Coronary artery (tissue), 2 donors: ENCODE measurements around the gene IFT80.

Experiments used
- DNase-seq: peaks from one replicate; pipeline ENCODE4 v3.0.0-alpha.2; 2017; ENCODE audit warnings: low spot score
- H3K27ac ChIP-seq, 2 donors: fragments of 200-600 bp; sonication (generic); one replicate each; pipeline ENCODE4 v1.5.1; 2016 to 2019
- H3K4me3 ChIP-seq: fragments of 200-600 bp; sonication (generic); 2 replicates; pipeline ENCODE4 v1.5.1; 2016; ENCODE audit warnings: mild to moderate bottlenecking, moderate library complexity
- CTCF ChIP-seq: fragments of 200-600 bp; sonication (generic); IDR thresholded peaks from one replicate; pipeline ENCODE4 v1.5.1; 2019; ENCODE audit warnings: antibody characterized with exemption

The IFT80 gene

GRCh38 chr3:160376681-160377080 is 22.3 kb downstream of the IFT80 start:
- DNase-seq = no peak
- no peak for TF ChIP-seq CTCF
- no peak overlapping the region for H3K27ac ChIP-seq
- H3K4me3 ChIP-seq = no peak overlapping the region

- no peak for DNase-seq
- TF ChIP-seq CTCF = no peak
- Histone ChIP-seq H3K27ac (peak overlapping the region in 1 of 2 donors; percentile 0), H3K4me3 (no peak overlapping the region)
These were observed 24.1 kb downstream of the IFT80 start for GRCh38 chr3:160374925-160375324.

- Histone ChIP-seq H3K27ac (peak overlapping the region in 1 of 2 donors; percentile 0), H3K4me3 (no peak overlapping the region)
- no peak for TF ChIP-seq CTCF
- DNase-seq = no peak
These were observed 24.6 kb downstream of the IFT80 start for GRCh38 chr3:160374472-160374871.

GRCh38 chr3:160373655-160374054 is 25.4 kb downstream of the IFT80 start:
- no peak overlapping the region for H3K27ac ChIP-seq

GRCh38 chr3:160372780-160373179 is 26.2 kb downstream of the IFT80 start:
- DNase-seq = no peak
- no peak overlapping the region for H3K4me3 ChIP-seq
- no peak overlapping the region for H3K27ac ChIP-seq
- TF ChIP-seq CTCF = no peak

More at GRCh38 chr3:160373655-160374054, 25.4 kb downstream of the IFT80 start:
- no peak for DNase-seq
- no peak for TF ChIP-seq CTCF
- H3K4me3 ChIP-seq = no peak overlapping the region

- no peak for DNase-seq
- Histone ChIP-seq H3K27ac (no peak overlapping the region), H3K4me3 (no peak overlapping the region)
- no peak for TF ChIP-seq CTCF
These were observed 27.8 kb downstream of the IFT80 start for GRCh38 chr3:160370987-160371857.

GRCh38 chr3:160369784-160370183 is 29.2 kb downstream of the IFT80 start:
- DNase-seq = no peak
- Histone ChIP-seq H3K4me3 (no peak overlapping the region), H3K27ac (no peak overlapping the region)
- no peak for TF ChIP-seq CTCF
